Colonic mucosa (tissue), 4 donors: Measurements from ENCODE around the gene HCCS. TPM values are rescaled to one million over a fixed set of nuclear protein-coding genes. Genes with fewer than 3 reads are reported as not detected.

Experiments
- DNase-seq: peaks from one replicate; pipeline ENCODE4 v3.0.0-alpha.2; 2020
- H3K27ac ChIP-seq: fragments of 200-600 bp; one replicate; pipeline ENCODE4 v1.8.0; 2021
- H3K27me3 ChIP-seq: fragments of 200-600 bp; one replicate; pipeline ENCODE4 v1.8.0; 2021
- H3K36me3 ChIP-seq: fragments of 200-600 bp; one replicate; pipeline ENCODE4 v1.8.0; 2021
- H3K4me1 ChIP-seq: fragments of 200-600 bp; one replicate; pipeline ENCODE4 v1.8.0; 2021; ENCODE audit warnings: mild to moderate bottlenecking
- H3K4me3 ChIP-seq: fragments of 200-600 bp; one replicate; pipeline ENCODE4 v1.8.0; 2021
- H3K9ac ChIP-seq, 2 donors: one replicate each; pipeline ENCODE4 v1.7.0; 2013; ENCODE audit warnings: control low read depth in 2 of 2, low read depth in 2 of 2, low read length in 2 of 2
- H3K9me3 ChIP-seq: fragments of 200-600 bp; one replicate; pipeline ENCODE4 v1.8.0; 2021
- CTCF ChIP-seq: fragments of 200-600 bp; IDR thresholded peaks from one replicate; pipeline ENCODE4 v1.8.0; 2022; ENCODE audit warnings: antibody characterized with exemption, mild to moderate bottlenecking
- intact Hi-C: fragments of 100-400 bp; cut with DNase I; formaldehyde crosslinking; loops from one replicate; pipeline ENCODE4 v1.14.1; 2022
- total RNA-seq, 2 donors: library from RNA; stranded (reverse); fragmentation: NEBNext Ultra II Directional in 1 of 2; extraction: Animal tissue kit (Norgen Biotek cat#: 25700) in 1 of 2; gene quantifications; one replicate each; pipeline ENCODE4 v1.2.1, GENCODE V29; 2021
- donor health status: healthy.
- donor health status: DM: no; HTN: no; CAD: no.
- donor health status: DM: no; HTN: no; CAD: no.

Gene HCCS
- total RNA-seq, 2 donors from 2014 or later = 35.7 to 43.7 TPM

DNA sequence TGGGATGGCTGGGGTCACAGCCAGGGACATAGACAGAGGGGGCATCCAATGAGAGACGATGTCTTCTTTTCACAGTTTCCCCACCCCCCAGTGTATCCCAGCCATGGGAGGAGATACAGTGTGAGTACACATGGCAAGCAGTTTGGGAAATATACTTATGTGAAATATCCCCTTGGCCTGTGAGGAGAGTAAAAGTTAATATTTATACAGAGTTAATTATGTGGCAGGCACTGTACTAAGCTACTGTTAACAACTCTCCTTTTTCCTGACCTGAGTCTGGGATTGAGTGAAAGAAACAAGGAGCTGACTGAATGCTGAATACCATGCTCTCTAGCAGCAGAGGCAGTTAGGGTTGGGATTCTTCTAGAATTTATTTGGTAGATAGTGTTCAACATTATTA, 35.3 kb downstream of the HCCS start:
- DNase-seq = no peak
- no peak overlapping the region for H3K9ac ChIP-seq
- H3K36me3 ChIP-seq = no peaks in the 10 kb centered on the region
- intact Hi-C loops = loop anchor here (10.0 kb wide), 1 partner anchor 628 kb away; no protein-coding TSS in a partner anchor
- H3K27me3 ChIP-seq = no peaks in the 10 kb centered on the region
- no peak overlapping the region for H3K27ac ChIP-seq
- no peaks in the 10 kb centered on the region for H3K9me3 ChIP-seq
- peaks cover under 1% of the 10 kb centered on the region for H3K4me1 ChIP-seq
- H3K4me3 ChIP-seq = no peak overlapping the region
- TF ChIP-seq CTCF = no peak

- Histone ChIP-seq H3K4me1 (peaks cover 3% of the 10 kb centered on the region), H3K36me3 (no peaks in the 10 kb centered on the region), H3K9me3 (no peaks in the 10 kb centered on the region), H3K27ac (no peak overlapping the region), H3K9ac (no peak overlapping the region), H3K27me3 (no peaks in the 10 kb centered on the region), H3K4me3 (no peak overlapping the region)
- no peak for TF ChIP-seq CTCF
- intact Hi-C loops = loop anchor here (10.0 kb wide), 1 partner anchor 626 kb away; no protein-coding TSS in a partner anchor
- no peak for DNase-seq
These were observed 37.3 kb downstream of the HCCS start for GRCh38 chrX:11148401-11148800.

- TF ChIP-seq CTCF = no peak
- Histone ChIP-seq H3K27me3 (no peaks in the 10 kb centered on the region), H3K36me3 (no peaks in the 10 kb centered on the region), H3K4me3 (no peak overlapping the region), H3K27ac (no peak overlapping the region), H3K4me1 (peaks cover 3% of the 10 kb centered on the region), H3K9me3 (no peaks in the 10 kb centered on the region), H3K9ac (no peak overlapping the region)
- intact Hi-C loops = no loop called here
- no peak for DNase-seq
These were observed 40.8 kb downstream of the HCCS start for GRCh38 chrX:11151799-11152559.

- H3K36me3 ChIP-seq = no peaks in the 10 kb centered on the region
- no peak for DNase-seq
- intact Hi-C loops = no loop called here
- H3K27me3 ChIP-seq = no peaks in the 10 kb centered on the region
- H3K9ac ChIP-seq = no peak overlapping the region
- H3K4me1 ChIP-seq = no peaks in the 10 kb centered on the region
- H3K27ac ChIP-seq = no peak overlapping the region
- no peak for TF ChIP-seq CTCF
- no peak overlapping the region for H3K4me3 ChIP-seq
- no peaks in the 10 kb centered on the region for H3K9me3 ChIP-seq
These were observed 48.0 kb downstream of the HCCS start for GRCh38 chrX:11159149-11159548.

DNA sequence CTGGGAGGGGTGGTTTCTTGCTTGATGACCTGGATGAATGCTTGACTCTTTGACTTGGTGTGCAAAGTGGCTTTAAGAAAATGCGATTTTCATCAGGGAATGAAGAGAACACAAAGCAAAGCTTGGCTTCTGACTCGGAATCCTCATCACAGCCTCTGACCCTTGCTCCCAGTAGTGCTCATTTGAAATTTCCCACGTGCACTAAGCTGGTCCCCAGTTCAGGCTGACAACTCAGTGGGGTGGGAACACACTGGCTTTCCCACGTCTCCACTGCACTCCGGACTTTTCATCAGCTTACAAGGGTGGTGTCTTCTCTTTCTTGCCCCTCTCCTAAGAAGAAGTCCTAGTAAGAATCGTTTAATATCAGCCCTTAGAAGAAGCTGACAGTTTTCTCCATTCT, 53.3 kb downstream of the HCCS start:
- Histone ChIP-seq H3K27me3 (no peaks in the 10 kb centered on the region), H3K4me1 (no peaks in the 10 kb centered on the region), H3K9ac (no peak overlapping the region), H3K9me3 (no peaks in the 10 kb centered on the region), H3K36me3 (no peaks in the 10 kb centered on the region), H3K27ac (no peak overlapping the region), H3K4me3 (no peak overlapping the region)
- no peak for TF ChIP-seq CTCF
- no peak for DNase-seq
- intact Hi-C loops = no loop called here
